Hematopoietic multipotent progenitor cell treated with erythropoietin and hydrocortisone succinate and interleukin-3 and kit ligand, for 15 days (in vitro differentiated cells): ENCODE data around the gene CHSY1.

Experiments used
- DNase-seq: peaks from one replicate; pipeline ENCODE4 v3.0.0-alpha.2; 2015; ENCODE audit warnings: low spot score

Gene CHSY1

DNA sequence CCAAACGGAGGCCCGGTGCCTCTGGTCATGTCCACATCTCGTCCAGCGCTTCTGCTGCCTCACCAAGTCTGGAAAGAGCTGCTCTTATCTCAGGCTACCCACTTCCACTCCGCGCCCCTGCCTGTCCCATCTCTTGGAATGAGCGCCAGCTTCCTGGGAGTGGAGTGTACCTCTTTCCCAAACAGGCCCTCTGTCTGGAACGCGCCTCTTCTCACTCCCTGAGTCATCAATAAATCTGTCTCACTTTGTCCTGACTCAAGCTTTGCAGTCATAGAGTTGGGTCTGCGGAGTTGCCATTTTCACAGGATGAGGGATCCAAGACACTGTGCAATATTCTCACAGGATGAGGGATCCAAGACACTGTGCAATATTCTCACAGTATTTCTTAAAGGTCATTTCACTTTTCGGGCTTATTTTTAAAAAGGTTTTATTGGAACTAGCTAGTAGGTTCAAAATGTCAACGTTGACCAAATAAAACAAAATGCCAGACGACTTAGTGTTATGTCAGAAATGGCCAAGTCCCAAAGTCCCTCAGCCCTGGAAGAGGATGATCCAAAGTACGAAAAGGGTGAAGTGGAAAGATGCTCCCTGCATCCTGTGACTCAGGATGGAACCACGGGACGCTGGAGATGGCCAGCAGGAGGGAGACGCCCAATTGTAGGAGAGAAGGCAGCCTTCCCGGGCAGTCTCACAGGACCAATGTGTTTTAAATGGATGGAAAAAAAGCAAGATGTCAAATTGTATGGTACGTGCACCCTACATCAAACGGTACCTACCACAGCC, 81.1 kb downstream of the CHSY1 start:
- DNase-seq, result no peak

DNA sequence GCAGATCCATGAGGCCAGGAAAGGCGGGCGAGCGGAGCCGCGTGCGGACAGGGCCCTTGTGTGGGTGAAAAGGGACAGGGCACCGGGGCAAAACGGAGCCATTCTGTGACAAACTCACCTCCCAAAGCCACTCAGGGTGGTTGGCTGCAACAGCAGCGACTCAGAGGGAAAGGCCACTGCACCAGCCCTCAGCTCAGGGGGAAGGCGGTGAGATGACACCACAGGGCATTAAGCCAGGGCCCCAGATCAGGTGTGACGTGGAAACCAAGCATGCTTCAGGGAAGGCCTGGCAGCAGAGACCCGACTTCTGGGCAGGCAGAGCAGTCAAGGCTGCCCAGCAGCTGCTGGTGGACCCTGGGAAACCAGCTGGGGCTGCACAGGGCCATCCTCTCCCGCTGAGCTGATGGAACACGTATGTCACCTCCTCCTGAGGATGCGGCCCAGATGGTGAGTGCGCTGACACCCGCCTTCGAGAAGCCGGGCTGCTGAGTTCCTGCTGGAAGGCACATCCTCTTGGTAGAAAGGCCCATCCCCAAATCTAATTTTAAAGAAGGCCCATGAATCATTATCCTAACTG, 82.3 kb downstream of the CHSY1 start:
- no peak for DNase-seq

DNA sequence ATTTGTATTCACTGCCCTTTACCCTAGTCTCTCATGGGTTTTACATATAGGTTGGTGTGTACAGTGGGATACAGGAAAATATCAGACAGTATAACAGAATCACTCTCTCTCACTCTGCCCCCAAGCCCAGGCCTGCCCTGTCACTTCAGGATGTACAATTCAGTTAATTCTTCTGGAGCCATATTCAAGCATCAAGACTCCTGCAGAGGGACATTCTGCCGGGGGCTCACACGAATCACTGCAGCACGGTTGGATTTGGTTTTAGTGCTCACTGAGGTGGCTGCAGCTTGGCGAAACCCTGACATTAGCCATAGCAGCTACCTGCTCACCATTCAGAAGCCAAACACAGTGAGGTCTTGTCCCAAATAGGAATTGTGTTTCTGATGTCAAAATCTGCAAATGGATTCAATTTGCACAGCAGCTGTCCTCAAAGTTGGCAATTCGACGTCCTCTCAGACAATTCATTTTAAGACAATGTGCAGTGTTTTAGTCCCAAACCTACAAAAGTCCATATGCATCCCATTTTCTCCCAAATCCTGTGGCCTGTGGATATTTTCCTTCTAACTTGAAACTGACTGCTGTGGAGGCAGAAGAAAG, 82.9 kb downstream of the CHSY1 start:
- no peak for DNase-seq

DNA sequence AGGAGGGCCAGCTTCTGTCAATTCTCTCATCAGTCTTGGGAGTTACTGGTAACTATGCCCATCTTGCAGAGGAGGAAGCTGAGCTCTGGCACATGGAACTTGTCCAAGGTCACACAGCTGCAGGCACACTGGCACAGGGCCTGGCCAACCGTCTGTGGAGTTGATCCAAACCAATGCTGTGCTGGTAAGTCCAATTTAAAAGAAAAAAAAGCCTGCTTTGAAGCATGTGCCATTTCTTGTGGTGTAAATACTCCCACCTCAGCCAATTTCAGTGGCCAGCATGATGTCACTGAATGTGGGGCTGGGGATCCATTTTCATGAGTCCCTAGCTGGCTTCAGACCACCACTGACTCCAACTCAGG, 83.4 kb downstream of the CHSY1 start:
- DNase-seq, result no peak

DNA sequence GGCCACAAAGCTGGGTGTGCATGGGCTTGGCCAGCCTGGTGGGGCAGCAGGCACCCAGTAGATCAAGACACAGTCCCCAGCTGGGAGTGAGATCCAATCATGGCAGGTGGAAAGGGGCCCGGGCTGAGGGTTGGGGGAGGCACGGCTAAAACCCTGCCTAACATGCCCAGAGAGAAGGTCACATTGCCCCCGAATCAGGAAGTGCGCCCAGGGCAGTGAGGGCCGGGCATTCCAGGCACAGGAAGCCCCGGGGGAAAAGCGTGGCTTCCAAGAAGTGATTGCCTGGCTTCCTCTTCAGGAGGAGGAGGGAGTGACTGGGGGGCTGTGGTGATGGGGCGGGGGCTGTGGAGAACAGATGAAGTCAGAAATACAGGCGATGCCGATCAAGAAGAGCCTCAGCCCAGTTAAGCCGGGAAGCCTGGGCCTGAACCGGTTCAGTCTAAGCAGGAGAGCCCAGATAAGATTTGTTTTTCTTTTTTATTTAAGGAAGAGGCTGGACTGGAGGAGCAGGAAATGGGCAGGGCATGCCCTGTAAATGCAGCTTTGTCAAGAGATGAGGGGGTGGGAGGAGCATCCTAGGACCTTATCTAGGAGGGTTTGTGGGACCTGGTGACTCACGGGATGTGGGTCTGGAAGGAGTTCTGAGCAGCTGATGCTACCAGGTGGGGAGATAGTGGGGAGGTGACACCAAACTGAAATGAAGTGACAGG, 83.9 kb downstream of the CHSY1 start:
- peak; percentile 53 for DNase-seq

DNA sequence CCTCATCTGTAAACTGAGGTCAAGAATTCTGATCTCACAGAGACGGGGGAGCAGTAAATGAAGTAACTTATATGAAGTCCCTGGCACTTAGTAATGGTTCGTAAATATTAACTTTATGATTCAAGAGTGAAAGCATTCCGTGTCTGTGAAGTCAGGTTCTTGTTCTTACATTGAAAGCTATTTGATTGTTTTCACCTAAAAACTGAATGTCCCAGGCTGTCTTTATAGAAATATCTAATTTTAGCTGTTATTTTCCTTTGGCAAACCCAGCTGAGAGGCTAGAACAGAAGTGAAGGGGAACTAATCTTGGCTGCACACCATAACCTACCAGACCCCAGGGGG, 84.5 kb downstream of the CHSY1 start:
- DNase-seq, result no peak

DNA sequence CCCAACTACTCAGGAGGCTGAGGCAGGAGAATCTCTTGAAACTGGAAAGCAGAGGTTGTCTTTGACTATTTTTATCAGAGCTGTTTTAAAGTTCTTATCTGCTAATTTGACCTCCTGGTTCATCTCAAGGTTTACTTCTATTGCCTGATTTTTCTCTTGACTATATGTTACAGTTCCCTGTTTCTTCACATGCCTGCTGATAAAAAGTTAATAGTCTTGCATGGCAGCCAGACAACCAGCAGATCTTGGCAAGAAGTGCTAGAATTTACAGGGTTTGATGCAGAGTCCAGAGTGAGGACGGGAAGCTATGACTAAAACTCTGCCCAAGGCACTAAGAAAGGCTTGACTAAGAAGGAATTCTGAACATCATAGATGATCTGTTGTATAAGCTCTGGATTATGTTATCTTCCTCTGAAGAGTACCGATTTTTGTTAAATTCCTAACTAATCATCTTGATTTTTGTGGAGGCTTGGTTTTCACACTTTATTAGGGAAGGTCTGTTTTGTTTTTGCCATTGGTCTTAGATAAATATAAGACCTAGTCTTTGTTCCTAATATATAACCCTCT, 85.9 kb downstream of the CHSY1 start:
- no peak for DNase-seq

DNA sequence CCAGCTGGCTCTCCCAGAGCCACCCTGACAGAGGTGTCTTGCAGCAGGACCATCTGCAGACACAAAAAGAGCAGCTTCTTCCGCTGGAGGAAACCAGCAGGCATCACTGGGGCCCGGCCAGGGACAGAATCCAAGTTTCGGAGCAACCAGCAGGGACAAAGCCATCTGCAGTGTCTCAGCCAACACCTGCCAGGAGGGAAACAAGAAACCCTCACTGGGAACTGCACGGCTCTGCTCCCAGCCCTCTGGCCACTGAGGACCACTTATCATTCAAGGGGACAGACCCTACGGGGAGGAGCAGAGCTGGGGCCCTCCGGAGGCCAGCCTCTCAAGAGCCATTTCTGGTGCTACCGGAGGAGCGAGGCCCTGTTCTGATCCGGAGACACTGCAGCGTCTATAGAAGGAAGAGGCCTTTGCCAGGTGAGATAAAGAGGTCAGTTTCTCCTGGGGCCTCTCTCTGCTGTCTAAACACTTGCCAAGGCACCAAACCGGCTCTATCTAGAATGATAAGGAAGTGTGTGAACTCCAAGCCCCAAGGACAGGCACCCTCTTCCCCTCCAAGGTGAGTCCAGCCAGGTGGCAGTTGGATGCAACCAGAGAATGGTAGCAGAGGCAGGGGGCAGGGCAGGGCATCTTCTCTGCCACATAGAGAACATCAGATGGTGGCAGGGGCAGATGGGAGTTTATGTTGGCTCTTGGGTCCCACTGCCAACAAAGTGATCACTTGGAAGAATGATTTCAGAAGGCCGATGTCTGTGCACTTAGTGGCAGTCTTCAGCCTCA, 89.0 kb downstream of the CHSY1 start:
- DNase-seq, result no peak

DNA sequence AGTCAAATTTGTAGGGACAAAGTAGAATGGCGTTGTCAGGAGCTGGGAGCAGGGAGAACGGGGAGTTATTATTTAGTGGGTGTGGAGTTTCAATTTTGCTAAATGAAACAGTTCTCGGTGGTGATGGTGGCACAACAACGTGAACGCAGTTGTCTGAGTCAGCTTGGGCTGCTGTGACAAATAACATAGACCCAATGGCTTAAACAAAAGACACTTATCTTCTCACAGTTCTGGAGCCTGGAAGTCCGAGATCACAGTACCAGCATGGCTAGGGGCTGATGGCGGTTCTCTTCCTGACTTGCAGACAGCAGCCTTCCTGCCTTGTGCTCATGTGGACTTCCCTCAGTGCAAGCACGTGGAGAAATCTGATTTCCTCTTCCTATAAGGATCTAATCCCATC, 90.2 kb downstream of the CHSY1 start:
- DNase-seq, result no peak

DNA sequence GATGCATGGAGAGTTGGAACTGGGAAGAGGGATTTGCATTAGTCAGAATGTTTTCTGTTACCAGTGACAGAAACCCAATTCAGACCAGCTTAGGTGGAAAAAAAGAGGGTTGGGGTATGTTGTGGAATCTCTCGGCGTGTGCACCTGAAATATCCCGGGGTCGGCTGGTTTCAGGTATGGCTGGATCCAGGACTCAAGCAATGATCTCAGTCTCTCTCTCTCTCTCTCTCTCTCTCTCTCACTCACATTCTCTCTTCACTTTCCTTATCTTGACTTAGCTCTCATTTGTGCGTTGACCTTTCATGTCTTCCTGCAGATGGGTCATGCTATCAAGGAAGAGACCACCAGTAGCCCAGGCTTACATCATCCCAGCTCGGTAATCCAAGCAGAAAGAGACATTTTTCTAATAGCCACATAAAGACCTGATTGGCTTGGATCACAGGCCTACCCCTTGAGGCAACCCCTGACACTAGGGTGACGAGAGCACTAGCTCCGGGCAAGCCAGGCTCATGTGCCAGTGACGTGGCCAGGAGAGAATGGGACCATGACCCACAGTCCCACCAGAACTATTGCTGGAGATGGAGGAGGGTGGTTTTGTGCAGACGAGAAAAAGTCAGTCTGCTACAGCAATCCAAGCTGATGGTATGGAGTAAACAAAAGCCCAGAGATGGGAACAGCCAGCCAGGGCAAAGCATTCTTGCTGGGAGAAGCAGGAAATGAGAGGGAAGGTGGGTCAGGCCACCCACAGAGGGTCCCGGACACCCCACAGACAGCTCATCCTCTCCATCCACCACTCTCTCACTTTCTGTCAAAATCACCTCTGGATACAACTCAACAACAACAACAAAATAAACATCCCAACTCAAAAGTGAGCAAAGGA, 91.7 kb downstream of the CHSY1 start:
- no peak for DNase-seq

DNA sequence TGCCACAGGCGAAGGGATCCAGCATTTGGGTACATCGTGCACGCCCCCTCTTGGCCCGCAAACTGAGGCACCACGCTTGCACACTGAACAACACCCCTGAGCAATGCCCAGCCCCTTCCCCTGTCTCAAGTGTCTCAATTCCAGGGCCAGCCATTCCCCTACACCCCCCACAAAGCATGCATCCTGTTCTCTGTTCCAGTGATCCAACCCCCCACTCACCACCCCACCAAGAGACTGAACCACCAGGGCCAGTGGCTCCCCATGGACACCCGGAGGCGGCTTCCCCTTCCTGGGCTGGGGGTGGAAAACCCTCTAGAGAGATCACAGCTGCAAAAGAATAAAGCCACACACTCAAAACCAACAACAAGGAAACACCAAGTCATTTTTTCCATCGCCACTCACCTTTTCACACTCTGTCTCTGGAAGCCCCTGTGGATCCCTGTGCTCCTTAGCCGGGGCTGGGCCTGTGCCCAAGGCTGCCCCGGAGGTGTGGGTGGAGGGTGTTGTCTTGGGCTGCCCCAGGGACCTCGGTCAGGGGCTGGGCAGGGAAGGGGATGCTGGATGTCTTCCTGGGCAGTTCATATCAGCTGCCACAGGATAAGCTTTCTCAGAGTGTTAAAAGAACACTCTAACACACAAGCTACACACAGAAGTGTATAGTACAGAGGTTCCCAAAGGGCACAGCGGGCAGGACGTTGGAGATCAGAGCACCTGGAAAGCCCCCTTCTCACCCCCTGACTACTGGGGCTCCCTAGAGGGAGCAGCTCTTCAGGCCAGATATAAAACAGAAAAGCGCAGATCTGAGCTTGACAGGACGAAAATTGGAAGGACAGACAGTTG, 92.5 kb downstream of the CHSY1 start:
- DNase-seq, result no peak

DNA sequence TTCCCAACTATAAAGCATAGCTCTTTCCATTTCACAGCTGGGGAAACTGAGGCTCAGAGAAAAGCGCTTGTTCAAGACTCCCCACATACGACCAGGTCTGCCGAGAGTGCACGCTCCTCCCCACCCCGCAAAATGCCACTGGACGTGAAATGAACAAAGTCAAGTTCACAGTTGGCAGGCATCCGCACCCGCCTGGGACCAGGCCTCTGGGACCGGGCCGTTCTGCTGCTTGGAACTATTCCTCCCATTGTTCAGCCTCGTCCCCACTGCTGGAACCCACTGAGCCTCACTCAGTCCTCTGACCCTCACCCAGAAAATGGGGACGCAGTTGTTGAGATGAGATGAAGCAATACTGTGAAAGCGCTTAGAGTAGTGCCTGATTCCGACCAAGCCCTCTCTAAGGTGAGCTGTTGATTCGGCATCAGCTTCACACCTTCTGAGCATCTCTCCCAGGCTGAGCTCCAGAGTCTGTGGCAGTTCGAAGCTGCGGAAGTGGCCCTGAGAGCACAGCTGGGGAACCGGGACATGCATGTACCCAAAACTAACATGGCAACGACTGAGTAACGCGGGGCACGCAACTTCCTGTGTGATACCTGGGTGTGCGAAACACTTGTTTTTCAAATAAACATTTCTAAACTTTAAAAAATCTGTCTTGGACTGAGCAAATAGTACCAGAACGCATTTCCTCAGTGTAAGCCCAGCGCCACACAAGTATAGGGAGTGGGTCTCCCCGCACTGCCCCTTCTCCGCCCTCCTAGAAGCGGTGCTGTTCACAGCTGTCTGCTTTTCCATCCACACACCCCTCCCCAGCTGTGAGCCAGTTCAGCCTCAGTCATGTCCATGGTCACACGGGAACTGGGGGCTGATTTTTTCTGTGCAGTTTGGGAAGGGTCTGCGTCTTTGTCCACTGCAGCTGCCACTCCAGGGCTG, 93.4 kb downstream of the CHSY1 start:
- no peak for DNase-seq

DNA sequence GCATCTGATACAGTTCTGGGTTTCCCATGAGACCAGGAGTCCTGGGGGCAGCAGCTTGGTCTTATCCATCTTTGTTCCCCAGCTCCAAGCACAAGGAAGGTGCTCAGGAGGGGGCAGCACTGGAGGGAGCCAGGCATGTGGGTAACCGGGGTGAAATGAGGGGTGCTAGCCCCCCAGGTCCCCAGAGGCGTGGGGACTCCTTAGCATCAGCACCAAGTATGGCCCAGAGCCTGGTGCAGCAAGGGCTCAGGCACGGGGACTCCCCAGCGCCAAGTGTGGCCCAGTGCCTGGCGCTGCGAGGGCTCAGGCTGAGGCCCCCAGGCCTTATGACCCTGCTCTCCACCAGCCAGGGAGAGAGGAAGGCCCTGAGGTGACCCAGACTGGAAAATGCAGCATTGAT, 94.1 kb downstream of the CHSY1 start:
- no peak for DNase-seq

DNA sequence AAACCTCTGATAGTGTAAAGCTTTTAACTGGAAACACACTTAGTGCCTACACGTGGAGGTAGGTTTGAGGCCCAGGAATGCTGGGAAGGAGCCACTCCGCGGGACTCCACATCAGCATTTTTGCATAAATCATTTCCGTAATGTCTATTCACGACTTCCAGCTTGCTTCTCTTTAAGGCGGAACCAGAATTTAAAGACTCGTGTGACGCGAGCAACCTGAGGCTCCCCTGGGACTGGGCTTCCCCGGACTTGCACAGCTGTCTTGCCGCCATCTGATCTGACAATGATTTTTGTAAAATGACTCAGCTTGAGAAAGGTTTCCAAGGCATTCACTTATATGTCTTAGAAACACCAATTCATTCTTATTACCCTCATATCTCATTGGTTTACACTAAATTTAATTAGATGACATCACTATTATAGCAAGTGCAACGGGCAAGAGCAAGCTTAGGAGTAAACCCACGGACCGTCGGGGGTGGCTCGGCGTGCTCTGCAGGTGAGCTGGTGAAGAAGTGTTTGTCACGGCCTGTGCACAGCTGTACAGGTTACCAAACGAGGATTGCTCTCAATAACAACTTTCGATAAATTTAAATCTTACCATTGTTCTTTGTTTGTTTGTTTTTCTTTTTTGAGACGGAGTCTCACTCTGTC, 95.2 kb downstream of the CHSY1 start:
- DNase-seq, result no peak

DNA sequence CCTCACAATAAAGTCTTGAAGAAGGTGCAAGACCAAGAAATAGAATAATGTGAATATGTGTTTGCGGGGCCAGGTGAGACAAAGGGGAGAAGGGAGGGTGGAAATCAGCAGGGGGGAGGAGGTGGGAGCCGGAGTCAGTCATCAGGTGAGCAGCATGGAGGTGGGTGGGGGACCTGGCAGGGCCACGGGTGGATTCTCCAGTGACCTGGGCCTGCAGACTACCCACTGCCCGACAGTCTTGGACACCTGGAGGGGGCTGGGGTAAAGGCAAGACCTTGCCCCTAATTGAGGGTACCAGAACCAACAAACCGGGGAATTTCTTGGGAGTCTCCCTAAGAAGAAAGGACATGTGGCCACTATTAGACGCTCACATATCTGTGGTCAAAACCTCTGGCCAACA, 95.8 kb downstream of the CHSY1 start:
- DNase-seq, result no peak

DNA sequence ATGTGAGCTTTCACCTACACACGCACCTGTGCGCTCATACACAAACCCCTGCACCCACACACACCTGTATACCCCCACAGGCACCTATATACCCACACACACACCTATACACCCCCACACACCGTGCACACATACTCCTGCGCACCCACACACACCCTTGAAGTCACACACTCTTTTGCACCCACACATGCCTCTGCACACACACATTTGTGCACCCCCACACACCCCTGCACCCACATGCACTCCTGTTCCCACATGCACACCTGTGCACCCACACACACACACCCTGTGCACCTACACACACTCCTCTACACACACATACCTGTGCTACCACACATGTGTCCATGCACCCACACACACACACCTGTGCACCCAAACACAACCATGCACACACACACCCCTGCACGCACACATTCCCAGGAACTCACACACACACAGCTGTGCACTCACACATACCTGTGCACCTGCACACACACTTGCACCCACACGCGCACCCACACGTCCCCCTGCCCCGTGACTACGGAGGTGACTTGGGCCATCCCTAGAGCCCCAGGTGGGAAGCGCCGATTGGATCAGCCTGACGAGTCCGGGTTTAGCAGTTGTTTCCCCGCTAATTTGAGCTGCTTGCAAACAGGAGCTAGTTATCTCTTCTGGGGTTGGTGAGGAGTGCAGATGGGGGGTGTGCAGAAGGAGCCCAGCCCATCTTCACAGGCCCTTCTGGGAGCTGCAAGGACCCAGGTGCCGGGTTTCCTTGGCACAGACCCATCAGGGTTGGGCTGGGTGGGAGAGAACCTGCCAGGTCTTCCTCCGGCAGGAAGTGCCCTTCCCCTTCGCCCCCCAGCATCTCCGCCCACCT, 97.8 kb downstream of the CHSY1 start:
- no peak for DNase-seq

DNA sequence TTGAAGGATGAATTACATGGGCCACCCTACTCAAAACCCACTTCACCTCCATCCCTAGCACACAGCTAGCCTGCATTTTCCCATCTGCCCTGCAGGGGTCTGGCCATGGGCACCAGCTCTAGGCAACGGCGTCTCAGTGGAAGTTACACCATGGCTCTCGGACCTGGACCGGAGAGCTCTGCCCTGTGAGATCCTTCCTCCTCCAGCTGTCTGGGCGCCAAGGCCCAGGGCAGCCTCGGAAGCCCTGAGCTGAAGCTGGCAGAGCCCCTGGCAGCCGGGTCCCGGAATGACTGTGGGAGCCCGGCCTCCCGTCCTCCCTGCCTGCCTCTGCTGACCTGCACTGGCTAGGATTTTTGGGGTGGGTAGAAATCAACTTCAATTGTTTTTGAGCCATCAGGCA, 98.9 kb downstream of the CHSY1 start:
- DNase-seq, result no peak

DNA sequence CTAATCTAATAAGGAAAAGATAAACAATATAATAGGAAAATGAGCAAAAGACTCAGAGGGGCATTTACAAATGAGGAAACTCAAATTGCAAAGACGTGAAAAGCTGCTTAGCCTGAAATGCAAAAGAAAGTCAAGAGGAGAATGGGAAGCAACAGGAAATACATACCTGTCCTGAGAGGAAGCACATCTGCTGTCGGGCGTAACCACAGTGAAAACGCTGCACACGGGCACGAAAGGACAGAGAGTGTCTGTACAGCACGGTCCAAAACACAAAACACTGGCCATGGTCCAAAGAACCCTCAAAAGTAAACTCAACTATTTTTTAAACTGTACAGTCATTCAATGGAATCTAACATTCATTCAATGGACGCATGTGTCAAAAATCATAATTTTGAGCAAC, 100.6 kb downstream of the CHSY1 start:
- DNase-seq, result no peak
